D721Med (cell line): Measurements from ENCODE around the gene LNX1.

ENCODE experiments used
- DNase-seq: peaks from one replicate; pipeline ENCODE4 v3.0.0; 2011; ENCODE audit warnings: low spot score; ENCODE audit not compliant: insufficient read length
- FAIRE-seq: peaks from 2 replicates; lab custom pipeline; 2011; peaks lifted over from hg19 to GRCh38; lab: Jason Lieb, UNC
- TF ChIP-seq, protein P1 (sequence below): IDR thresholded peaks from 2 replicates; pipeline ENCODE4 v1.5.1; 2012; ENCODE audit warnings: mild to moderate bottlenecking, control low read depth; ENCODE audit not compliant: insufficient read depth; ENCODE audit errors: missing control alignments

Gene LNX1

DNA sequence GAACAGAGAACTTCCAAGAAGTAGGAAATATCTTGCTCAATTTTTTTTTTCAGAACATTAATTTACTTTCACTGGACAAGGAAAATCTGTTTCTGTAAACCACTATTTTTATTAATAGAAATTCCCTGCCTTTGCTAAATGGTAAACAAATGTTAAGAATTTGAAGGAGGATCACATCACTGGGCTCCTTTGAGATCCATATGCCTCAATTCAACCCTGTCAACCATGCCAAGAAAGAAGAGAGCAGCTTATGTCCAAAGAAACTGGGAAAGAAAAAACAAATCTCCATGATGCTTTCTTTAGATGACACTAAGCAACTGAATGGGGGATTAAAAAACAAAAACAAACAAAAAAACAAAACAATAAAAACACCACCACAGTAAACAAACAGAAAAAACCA is 47.7 kb downstream of the LNX1 start:
- no peak for FAIRE-seq
- no peak for DNase-seq

DNA sequence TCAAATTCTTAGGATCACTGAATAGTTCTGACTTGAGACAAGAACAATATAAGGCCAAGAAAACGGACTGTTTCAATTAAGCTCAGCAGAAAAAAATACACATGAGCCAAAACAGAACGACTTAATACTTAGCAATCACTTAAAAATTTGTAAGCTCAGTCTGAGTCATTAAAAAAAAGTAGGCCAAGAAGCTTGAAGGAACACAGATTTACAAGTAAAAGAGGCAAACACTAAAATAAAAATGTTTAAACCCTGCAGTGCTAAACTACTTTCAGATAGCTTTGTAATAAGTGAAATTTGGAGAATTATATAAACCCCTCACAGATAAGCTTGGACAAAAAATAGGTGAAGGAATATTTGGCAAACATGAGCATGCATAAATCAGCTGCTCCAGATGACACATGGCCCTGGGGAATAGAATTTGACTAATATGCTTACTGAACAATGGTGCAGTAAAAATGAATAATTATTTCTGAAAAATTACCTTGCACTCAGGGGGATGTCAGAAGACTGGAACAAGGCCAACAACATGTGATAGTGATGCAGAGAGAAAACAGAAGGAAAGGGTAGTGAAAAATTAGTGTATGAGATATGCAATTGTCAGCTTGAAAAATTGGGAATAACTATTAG is 49.6 kb downstream of the LNX1 start:
- FAIRE-seq (no peak), DNase-seq (no peak)
- TF ChIP-seq, protein P1, sequence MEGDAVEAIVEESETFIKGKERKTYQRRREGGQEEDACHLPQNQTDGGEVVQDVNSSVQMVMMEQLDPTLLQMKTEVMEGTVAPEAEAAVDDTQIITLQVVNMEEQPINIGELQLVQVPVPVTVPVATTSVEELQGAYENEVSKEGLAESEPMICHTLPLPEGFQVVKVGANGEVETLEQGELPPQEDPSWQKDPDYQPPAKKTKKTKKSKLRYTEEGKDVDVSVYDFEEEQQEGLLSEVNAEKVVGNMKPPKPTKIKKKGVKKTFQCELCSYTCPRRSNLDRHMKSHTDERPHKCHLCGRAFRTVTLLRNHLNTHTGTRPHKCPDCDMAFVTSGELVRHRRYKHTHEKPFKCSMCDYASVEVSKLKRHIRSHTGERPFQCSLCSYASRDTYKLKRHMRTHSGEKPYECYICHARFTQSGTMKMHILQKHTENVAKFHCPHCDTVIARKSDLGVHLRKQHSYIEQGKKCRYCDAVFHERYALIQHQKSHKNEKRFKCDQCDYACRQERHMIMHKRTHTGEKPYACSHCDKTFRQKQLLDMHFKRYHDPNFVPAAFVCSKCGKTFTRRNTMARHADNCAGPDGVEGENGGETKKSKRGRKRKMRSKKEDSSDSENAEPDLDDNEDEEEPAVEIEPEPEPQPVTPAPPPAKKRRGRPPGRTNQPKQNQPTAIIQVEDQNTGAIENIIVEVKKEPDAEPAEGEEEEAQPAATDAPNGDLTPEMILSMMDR, result no peak

More for the DNA sequence above, 47.7 kb downstream of the LNX1 start:
- TF ChIP-seq, protein P1, result no peak

- FAIRE-seq (no peak), DNase-seq (no peak)
- TF ChIP-seq, protein P1, result no peak
These were observed 52.5 kb downstream of the LNX1 start for GRCh38 chr4:53538756-53539155.

- TF ChIP-seq, protein P1, result no peak
- DNase-seq (no peak), FAIRE-seq (no peak)
These were observed 53.7 kb downstream of the LNX1 start for GRCh38 chr4:53537606-53538005.

DNA sequence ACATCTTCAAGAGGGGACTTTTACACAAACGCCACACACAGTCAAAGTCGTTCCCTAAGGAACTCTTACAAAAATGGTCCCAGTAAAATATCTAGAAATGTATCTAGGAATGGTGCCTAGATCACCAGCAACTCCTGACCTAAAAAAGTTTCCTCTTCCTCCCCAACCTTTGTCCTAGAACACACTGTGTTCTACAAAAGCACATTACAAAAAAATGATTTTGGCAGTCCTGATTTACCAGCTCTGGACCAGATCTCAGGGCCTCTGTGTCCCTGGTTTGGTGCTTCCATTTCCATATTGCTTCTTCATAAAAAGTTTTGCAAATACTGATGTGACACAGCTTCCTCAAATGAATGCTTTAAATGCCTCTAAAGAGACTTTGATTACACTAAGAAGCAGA is 55.0 kb downstream of the LNX1 start:
- DNase-seq (no peak), FAIRE-seq (no peak)
- TF ChIP-seq, protein P1, result no peak

- TF ChIP-seq, protein P1, result no peak
- no peak for DNase-seq
These were observed 55.7 kb downstream of the LNX1 start for GRCh38 chr4:53535567-53535966.

DNA sequence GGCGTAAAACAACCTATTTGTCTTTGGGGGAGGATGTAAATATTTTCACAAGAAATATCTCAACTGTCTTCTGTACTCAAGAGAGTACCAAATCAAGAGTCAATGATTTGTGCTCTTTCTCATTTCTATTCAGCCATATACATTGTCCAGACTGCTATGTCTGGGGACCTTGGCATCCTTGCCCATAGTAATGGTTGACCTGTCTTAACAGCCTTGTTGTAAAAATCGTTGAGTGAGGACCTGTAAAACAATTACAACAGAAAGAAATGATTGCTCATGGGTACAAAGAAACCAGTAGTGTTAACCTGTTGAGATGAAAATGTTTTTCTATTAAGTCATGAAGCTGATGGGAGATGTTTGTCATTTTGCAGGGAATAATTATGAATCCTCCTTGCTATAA is 56.6 kb downstream of the LNX1 start:
- FAIRE-seq (no peak), DNase-seq (no peak)
- TF ChIP-seq, protein P1, result no peak

More at GRCh38 chr4:53535567-53535966, 55.7 kb downstream of the LNX1 start:
- no peak for FAIRE-seq
